Hematopoietic multipotent progenitor cell treated with erythropoietin and hydrocortisone succinate and interleukin-3 and kit ligand, for 15 days (in vitro differentiated cells): ENCODE data around the gene NMNAT3.
"Not testable (repeated sequence)": the region's sequence is repeated elsewhere in the genome, so short reads cannot be mapped to it uniquely, and the experiment has no call there.

Experiments
- DNase-seq: peaks from one replicate; pipeline ENCODE4 v3.0.0-alpha.2; 2015; ENCODE audit warnings: low spot score

NMNAT3 gene

GRCh38 chr3:139636511-139636910, 41.3 kb downstream of the NMNAT3 start:
- no peak for DNase-seq

DNA sequence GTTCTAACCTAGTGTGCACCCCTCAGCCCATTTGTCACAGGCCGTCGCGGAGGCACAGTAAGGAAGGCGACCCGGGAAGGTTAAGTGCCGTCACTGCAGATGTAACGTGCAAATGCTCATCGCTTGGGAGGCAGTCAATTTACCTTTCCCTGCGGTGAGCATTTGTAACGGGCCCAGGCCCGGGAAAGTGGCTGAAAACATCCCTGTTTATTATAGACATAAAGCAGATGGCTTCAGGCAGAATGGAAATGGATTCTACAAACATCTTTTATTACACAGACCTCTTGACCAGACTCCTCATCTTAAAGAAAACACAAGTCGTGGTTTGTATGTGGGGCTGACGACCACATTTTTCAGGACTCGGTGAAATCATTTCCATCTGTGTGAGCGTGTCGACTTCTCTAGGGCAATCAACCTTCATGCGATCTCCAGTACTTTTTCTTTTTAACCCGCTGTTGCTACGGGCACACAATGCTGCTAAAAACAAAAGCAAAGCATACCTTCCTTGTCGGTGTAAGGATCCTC, 43.6 kb downstream of the NMNAT3 start:
- no peak for DNase-seq

DNA sequence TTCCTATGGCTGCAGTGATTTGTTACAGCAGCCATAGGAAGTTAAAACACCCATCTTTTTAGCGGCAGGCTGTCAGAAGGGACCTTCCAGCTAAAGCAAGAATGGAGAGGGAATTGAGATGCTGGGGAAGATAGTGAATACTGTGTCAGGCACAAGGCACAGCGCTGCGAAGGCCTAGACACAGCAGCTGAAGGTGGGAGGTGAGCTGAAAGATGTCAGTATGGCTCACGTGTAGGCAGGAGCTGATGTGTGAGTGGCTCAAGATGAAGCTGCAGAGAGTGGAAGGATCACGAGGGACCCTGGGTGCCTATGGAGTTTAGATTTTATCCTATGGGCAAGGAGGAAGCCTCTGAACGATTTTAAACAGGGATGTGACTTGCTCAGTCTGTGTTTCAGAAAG, 44.3 kb downstream of the NMNAT3 start:
- no peak for DNase-seq

- no peak for DNase-seq
Measured at GRCh38 chr3:139630542-139630941, 47.2 kb downstream of the NMNAT3 start.

- DNase-seq = no peak
Measured at GRCh38 chr3:139629033-139629432, 48.7 kb downstream of the NMNAT3 start.

DNA sequence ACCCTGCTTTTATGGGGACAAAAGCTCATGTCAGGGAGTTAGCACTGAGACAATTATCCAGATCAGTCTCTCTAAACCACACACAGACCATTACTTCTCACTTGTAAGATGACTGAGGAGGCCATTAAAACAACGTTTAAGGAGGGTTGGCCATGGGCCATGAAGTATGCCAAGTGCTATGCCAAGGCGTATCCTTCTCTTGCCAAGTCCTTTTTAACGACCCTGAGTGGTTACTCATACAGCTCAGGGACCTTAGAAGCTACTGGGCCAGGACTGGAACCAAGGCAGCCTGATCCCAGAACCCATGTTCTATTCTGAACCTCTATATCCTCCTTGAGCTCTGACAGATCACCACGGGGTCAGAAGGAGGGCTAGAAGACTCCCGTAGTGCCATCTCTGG, 50.0 kb downstream of the NMNAT3 start:
- no peak for DNase-seq

- no peak for DNase-seq
Measured at GRCh38 chr3:139620438-139620837, 57.3 kb downstream of the NMNAT3 start.

DNA sequence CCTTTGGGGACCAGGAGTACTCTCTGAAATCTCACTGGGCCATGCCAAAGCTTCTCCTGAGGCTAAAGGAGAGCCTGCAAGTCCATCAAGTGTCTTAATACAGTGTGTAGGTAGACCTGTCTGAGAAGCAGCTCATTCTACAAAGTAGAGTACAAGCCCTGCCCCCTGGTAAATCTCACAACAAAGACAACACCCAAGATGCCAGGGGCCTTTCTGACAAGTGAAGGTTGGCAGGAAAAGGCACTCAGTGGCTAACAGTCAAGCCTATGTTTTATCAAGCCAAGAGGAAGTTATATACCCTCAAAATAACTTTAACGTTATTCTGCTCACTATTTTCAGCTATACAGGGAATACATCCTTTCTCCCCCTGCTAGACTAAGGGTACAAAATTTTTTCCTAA, 58.3 kb downstream of the NMNAT3 start:
- no peak for DNase-seq

DNA sequence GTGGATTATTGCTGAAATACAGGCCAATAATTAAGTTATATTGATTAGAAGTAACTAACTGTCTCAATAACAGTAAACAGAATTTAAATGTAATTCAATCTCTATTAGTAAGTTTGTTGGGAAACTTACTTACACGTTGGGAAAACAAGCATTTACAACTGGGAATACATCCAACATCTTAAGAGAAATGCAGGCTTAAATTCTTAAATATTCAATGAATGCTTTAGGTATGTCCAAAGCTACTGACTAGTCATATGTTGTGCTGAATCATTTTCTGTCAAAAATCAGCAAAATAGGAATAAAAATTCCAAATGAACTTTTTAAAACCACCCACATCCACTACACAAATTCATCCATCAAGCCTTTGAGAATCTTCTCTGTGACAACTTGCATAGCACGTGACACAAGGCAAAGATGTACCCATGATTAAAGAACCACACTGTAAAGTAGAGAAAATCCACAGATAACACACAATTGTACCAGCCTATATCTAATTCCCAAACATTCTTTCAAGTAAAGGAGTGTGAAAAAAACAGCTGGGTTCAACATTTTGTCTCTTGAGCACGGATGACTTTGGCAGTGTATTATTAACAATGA, 60.0 kb downstream of the NMNAT3 start:
- no peak for DNase-seq

DNA sequence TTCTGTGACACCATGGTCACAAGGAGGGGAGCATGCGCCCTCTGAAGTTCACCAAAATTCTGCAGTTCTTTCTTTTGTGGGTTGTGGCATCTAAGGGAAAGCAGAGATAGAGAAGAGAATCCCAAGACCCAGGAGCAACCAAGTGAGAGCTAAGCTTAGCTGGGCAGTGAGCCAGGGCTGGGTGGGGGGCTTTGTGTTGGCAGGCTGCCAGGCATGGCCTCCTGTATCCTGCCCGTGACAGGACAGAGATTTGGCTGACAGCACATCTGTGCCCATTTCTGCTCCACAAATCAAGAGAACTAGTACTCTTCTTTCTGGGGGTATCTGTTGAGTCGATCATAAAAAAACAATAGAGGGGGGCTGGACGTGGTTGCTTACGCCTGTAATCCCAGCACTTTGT, 66.2 kb downstream of the NMNAT3 start:
- DNase-seq = no peak

- no peak for DNase-seq
Measured at GRCh38 chr3:139610886-139611285, 66.9 kb downstream of the NMNAT3 start.

GRCh38 chr3:139608924-139609323, 68.8 kb downstream of the NMNAT3 start:
- DNase-seq = no peak

DNA sequence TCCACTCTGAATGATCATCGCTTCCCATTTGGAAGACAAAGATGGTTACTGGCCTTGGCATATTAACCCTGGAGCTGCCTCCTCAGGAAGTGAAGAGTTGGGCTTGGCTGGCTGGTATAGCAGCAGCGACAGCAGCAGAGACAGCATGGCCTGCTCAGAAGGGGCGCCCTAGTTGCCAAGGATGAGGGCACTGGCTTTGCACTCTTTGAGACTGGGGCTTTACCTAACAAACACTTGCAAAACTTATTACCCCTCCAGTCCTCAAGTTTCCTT, 69.7 kb downstream of the NMNAT3 start:
- no peak for DNase-seq

DNA sequence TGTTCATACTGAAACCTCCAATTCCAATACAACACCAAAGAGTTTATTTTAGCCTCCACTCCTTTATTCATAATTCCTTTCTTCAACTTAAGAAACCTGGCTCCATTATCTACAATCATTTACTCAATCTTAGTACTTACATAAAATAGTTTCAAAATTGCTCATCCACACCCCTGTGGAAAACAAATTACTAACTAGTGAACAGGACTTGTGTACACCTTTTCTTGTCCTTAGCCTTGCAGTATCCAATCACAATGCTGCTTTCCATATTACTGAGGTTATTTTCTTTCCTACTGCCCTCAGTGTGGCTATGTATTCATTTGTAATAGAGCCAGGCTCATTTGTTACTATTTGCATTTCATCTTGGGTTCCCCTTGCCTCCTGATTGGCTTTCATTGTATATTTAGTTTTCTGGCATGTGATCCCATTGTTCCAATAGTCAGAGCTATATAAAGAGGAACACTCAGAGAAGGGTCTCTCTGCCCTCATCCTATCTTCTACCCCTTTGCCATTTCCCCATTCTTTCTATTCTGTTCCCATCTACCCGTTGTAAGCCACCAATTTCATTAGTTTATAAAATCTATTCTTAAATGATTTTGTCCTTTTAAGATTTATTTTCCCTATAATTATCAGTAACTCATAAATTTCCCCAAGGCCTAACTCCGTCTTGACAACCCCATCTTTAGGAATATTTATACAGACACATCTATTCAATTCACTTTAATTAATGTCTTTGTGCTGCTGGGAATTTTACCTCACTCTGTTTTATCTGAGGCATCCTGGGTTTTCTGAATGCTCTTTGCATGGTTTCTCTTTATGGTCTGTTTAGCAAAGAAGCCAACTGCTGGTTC, 70.3 kb downstream of the NMNAT3 start:
- DNase-seq = no peak

- DNase-seq = no peak
Measured at GRCh38 chr3:139602003-139602402, 75.8 kb downstream of the NMNAT3 start.

DNA sequence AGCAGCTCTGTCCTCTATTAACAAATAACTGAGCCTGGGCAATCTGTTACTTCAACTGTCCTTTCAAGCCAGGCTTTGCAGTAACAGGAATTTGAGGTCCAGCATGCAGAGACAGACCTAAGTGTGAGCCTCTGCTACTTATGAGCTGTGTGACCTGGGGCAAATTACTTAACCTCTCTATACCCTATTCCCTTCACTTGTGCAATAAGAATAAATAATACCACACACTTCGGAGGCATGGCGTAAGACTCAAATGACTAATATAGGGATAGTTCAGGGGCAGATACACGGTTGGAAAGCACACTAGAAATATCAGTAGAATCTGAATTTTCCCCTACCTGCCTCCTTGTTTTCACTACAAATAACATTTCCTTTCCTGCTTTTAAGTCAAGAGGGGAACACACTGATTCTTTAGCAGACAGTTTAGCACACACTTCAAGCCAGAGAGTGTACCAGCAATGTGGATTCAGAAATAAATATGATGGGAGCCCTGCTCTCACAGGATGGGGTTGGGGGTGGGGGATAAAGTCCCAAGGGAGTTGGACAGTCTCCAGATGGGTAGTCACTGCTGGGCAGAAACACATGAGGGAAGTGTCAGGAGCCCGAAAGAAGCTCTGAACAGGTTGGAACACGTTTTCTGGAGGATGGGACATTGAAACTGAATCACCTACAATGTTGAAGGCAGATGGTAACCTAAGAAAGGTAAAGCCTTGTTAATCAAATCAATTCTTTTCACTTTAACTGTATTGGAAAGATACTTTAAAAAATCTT, 76.4 kb downstream of the NMNAT3 start:
- no peak for DNase-seq

GRCh38 chr3:139597947-139598346, 79.8 kb downstream of the NMNAT3 start:
- no peak for DNase-seq

- DNase-seq = not testable (repeated sequence)
Measured at GRCh38 chr3:139591186-139591585, 86.6 kb downstream of the NMNAT3 start.

- no peak for DNase-seq
Measured at GRCh38 chr3:139588450-139588849, 89.3 kb downstream of the NMNAT3 start.

GRCh38 chr3:139587797-139588196, 90.0 kb downstream of the NMNAT3 start:
- DNase-seq = no peak

DNA sequence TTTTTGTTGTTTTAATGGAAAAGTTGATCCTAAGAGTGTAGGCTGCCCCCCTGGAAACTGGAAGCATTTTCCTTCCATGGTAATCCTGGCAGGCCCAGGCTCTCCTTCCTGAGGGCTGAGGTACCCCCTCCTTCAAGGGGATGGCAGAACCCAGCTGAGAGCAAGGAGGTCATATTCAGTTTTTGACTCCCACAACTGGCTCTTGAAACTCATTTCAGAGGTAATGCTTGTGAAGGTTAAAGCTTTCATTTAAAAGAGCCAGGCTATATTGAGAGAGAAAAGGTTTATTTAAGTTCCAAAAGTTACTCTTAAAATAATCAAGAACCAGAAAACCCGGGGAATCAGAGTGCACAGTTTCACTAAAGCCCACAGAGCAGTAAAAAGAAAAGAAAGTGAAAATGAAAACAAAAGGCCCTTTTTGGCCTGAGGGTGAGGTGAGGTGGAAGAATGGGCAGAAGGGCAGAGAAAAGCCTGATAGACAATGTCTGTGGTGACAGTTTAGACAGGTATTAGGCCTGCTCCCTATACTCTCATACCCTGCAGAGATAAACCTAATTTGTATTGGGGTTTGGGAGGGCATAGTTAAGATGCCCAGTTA, 91.3 kb downstream of the NMNAT3 start:
- DNase-seq = no peak

DNA sequence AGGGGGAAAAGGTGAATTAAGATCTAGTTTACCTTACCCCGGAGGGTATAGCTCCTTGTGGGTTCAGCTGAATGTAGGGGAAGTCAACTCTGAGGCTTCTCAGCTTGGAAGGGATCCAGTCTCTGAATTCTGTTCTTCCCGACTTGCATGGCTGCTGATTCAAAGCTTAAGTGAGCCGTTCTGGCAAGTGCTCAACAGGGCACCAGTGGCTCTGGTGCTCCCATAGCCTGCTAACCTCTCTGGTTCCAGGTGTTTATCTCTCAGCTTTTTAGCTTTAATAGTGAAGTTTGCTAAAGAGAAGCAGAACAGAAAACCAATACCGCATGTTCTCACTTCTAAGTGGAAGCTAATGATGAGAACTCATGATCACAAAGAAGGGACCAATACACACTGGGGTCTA, 92.0 kb downstream of the NMNAT3 start:
- no peak for DNase-seq

GRCh38 chr3:139583651-139584050, 94.1 kb downstream of the NMNAT3 start:
- not testable (repeated sequence) for DNase-seq
